ENCODE results near the gene SP140L. TPM values are rescaled to one million over a fixed set of nuclear protein-coding genes. Genes with fewer than 3 reads are reported as not detected.
"Not testable (repeated sequence)": the region's sequence is repeated elsewhere in the genome, so short reads cannot be mapped to it uniquely, and the experiment has no call there.

SP140L gene
- total RNA-seq, 1 donor from 2014 or later: 2.2 TPM

DNA sequence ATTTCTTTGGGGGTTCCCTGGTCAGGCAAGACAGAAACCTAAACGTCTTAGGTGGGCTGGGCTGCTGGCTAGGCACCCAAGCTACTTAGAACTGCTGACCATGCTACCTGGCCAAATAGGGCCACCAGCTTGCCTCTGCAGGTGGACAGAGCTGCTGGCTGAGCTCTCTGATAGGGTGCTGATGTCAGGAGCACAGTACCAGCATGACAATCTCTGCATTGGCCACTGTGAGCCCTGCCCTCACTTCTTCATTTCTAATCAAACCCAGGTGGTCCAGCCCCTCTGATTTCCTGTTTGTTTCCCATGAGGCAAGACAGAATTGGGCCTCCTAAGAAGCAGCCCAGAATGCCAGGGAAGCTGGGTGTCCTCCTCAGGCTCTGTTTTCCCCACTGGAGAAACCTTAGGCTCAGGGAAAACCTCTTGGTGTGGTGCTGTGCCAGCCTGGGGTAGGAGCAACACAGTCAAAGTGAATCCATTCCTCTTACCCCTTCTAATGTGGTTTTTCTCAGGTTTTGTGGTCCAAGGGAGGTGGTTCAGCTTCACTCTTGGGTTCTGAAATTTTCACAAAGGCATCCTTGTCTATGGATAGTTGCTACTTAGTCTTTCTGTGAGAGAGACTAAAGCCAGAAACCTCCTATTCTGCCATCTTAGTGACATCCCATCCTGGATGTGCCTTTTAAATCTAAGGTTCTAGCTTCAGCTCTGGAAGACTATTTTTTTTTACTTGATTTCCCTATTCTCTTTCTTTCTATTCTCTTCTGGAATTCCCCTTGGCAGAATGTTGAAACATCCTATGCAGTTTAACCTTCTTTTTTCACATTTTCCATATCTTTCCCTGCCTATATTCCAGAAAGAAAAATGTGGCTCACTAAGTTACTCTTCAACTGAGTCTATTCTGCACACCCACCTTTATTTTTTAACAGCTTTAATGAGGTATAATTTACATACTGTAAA is 104.2 kb downstream of the SP140L start:
- Mint-ChIP-seq H3K4me1 (no peaks in the 10 kb centered on the region), H3K9me3 (peaks cover 11% of the 10 kb centered on the region), H3K36me3 (ENCODE audit: low read depth) (peaks cover 2% of the 10 kb centered on the region), H3K4me3 (no peak overlapping the region), H3K27me3 (ENCODE audit: low read depth) (no peaks in the 10 kb centered on the region), H3K27ac (ENCODE audit: unreplicated experiment) (no peak overlapping the region)
- no peak for DNase-seq (ENCODE audit: low read depth, low spot score)
- TF ChIP-seq, protein P1, sequence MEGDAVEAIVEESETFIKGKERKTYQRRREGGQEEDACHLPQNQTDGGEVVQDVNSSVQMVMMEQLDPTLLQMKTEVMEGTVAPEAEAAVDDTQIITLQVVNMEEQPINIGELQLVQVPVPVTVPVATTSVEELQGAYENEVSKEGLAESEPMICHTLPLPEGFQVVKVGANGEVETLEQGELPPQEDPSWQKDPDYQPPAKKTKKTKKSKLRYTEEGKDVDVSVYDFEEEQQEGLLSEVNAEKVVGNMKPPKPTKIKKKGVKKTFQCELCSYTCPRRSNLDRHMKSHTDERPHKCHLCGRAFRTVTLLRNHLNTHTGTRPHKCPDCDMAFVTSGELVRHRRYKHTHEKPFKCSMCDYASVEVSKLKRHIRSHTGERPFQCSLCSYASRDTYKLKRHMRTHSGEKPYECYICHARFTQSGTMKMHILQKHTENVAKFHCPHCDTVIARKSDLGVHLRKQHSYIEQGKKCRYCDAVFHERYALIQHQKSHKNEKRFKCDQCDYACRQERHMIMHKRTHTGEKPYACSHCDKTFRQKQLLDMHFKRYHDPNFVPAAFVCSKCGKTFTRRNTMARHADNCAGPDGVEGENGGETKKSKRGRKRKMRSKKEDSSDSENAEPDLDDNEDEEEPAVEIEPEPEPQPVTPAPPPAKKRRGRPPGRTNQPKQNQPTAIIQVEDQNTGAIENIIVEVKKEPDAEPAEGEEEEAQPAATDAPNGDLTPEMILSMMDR (conservative IDR thresholded peaks at IDR 0.05): no peak

DNA sequence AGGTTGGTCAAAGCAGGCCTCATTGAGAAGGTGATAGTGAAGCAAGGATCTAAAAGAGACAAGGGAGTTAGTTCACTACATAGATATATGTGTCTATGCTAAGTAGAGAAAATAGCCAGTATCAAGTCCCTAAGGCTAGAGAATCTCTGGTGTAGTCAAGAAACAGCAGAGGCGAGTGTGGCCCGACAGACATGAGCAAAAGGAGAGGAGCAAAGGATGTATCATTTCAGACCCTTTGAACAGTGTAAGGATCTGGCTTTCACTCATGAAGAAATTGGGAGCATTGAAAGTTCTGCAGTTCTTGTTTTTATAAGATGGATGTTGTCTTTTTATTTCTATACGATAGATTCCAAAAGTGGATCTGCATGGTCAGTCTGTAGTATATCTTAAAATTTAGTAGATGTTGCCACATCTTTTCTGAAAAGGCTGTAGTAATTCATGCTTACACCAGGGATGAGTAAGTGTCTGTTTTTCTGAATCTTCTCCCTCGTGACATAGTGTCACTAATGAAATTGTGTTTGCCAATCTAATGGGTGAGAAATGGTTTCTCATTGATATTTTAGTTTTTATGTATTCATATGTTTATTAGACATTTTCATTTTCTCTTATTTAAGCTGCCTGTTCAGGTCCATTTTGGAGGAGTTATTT is 107.8 kb downstream of the SP140L start:
- DNase-seq (ENCODE audit: low read depth, low spot score): no peak
- Mint-ChIP-seq H3K4me3 (no peak overlapping the region), H3K4me1 (no peaks in the 10 kb centered on the region), H3K9me3 (peaks cover 12% of the 10 kb centered on the region), H3K36me3 (ENCODE audit: low read depth) (no peaks in the 10 kb centered on the region), H3K27me3 (ENCODE audit: low read depth) (no peaks in the 10 kb centered on the region), H3K27ac (ENCODE audit: unreplicated experiment) (no peak overlapping the region)
- TF ChIP-seq, protein P1 (conservative IDR thresholded peaks at IDR 0.05): no peak

DNA sequence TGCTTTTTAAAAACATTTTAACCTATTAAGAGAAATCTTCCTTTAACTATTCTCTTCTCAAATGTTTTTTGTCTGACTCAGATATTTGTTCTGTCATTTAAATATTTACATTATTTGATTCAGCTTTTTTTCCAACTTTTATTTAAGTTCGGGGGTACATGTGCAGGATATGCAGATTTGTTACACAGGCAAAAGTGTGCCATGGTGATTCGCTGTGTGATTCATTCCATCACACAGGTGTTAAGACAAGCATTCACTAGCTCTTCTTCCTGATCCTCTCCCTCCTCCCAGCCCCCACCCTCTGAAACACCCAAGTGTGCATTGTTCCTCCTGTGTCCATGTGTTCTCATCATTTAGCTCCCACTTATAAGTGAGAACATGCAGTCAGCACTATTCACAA is 108.4 kb downstream of the SP140L start:
- Mint-ChIP-seq H3K27ac (ENCODE audit: unreplicated experiment) (no peak overlapping the region), H3K27me3 (ENCODE audit: low read depth) (no peaks in the 10 kb centered on the region), H3K4me3 (no peak overlapping the region), H3K36me3 (ENCODE audit: low read depth) (no peaks in the 10 kb centered on the region), H3K4me1 (no peaks in the 10 kb centered on the region), H3K9me3 (peaks cover 12% of the 10 kb centered on the region)
- TF ChIP-seq, protein P1 (conservative IDR thresholded peaks at IDR 0.05): no peak
- no peak for DNase-seq (ENCODE audit: low read depth, low spot score)

DNA sequence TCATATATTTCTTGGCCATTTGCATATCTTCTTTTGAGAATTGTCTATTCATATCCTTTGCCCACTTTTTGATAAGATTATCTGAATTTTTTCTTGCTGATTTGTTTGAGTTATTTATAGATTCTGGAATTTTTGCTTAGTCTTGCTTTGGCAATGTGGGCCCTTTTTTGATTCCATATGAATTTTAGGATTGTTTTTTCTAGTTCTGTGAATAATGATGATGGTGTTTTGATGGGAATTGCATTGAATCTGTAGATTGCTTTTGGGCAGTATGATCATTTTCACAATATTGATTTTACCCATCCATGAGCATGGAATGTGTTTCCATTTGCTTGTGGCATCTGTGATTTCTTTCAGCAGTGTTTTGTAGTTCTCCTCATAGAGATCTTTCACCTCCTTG is 112.1 kb downstream of the SP140L start:
- H3K9me3 Mint-ChIP-seq: peaks cover 12% of the 10 kb centered on the region
- H3K27me3 Mint-ChIP-seq (ENCODE audit: low read depth); DNase-seq (ENCODE audit: low read depth, low spot score); H3K4me3 Mint-ChIP-seq; H3K27ac Mint-ChIP-seq (ENCODE audit: unreplicated experiment); H3K4me1 Mint-ChIP-seq; H3K36me3 Mint-ChIP-seq (ENCODE audit: low read depth): not testable (repeated sequence)

DNA sequence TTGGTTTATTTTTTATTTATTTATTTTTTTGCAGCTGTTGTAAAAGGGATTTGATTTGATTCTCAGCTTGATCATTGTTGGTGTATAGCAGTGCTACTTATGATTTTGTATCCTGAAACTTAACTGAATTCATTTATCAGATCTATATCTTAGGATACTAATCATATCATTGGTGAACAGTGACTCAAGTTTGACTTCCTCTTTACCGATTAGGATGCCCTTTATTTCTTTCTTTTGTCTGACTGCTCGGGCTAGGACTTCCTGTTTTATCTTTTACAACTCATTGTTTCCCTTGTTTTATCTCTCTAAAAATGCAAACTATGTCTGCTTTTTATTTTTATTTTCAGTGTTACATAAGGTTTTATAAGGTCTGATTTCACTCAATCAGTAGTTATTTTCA is 112.6 kb downstream of the SP140L start:
- DNase-seq (ENCODE audit: low read depth, low spot score): no peak
- Mint-ChIP-seq H3K36me3 (ENCODE audit: low read depth) (no peaks in the 10 kb centered on the region), H3K4me1 (no peaks in the 10 kb centered on the region), H3K27ac (ENCODE audit: unreplicated experiment) (no peak overlapping the region), H3K4me3 (no peak overlapping the region), H3K9me3 (peaks cover 10% of the 10 kb centered on the region), H3K27me3 (ENCODE audit: low read depth) (no peaks in the 10 kb centered on the region)
- TF ChIP-seq, protein P1 (conservative IDR thresholded peaks at IDR 0.05): no peak
